H9 (cell line): ENCODE measurements around the gene TSHB. TPM values are rescaled to one million over a fixed set of nuclear protein-coding genes. Genes with fewer than 3 reads are reported as not detected.

Experiments used
- DNase-seq: peaks from one replicate; pipeline ENCODE4 v3.0.0-alpha.2; 2017
- H2AFZ ChIP-seq: one replicate; pipeline ENCODE4 v1.6.1; 2013; ENCODE audit warnings: mild to moderate bottlenecking, low read length, control low read depth, moderate library complexity
- H2AK5ac ChIP-seq: 2 replicates; pipeline ENCODE4 v1.6.1; 2013; ENCODE audit warnings: low read length, control low read depth, mixed read lengths; ENCODE audit not compliant: insufficient read length
- H2BK120ac ChIP-seq: one replicate; pipeline ENCODE4 v1.6.1; 2013; ENCODE audit warnings: low read depth, mild to moderate bottlenecking, low read length, control low read depth, inconsistent platforms; ENCODE audit not compliant: poor library complexity, severe bottlenecking
- H2BK12ac ChIP-seq: 2 replicates; pipeline ENCODE4 v1.6.1; 2013; ENCODE audit warnings: low read length, control low read depth, mixed read lengths, low read depth; ENCODE audit not compliant: insufficient read length
- H2BK15ac ChIP-seq: 2 replicates; pipeline ENCODE4 v1.6.1; 2013; ENCODE audit warnings: low read depth, low read length, control low read depth
- H2BK20ac ChIP-seq: one replicate; pipeline ENCODE4 v1.6.1; 2013; ENCODE audit warnings: low read depth, mild to moderate bottlenecking, low read length, control low read depth, inconsistent platforms; ENCODE audit not compliant: poor library complexity, severe bottlenecking
- H2BK5ac ChIP-seq: 2 replicates; pipeline ENCODE4 v1.6.1; 2013; ENCODE audit warnings: low read length, control low read depth, mixed read lengths; ENCODE audit not compliant: insufficient read length
- H3K14ac ChIP-seq: 2 replicates; pipeline ENCODE4 v1.6.1; 2013; ENCODE audit warnings: low read length, control low read depth; ENCODE audit not compliant: insufficient read depth
- H3K18ac ChIP-seq: 2 replicates; pipeline ENCODE4 v1.6.1; 2013; ENCODE audit warnings: low read depth, mild to moderate bottlenecking, mixed read lengths, low read length, control low read depth; ENCODE audit not compliant: insufficient read length
- H3K23ac ChIP-seq: 2 replicates; pipeline ENCODE4 v1.6.1; 2013; ENCODE audit warnings: low read length, control low read depth, mixed read lengths, low read depth; ENCODE audit not compliant: insufficient read length
- H3K23me2 ChIP-seq: 2 replicates; pipeline ENCODE4 v1.6.1; 2013; ENCODE audit warnings: low read depth, mild to moderate bottlenecking, mixed read lengths, low read length, control low read depth; ENCODE audit not compliant: insufficient read length, poor library complexity, severe bottlenecking
- H3K27ac ChIP-seq: 2 replicates; pipeline ENCODE4 v1.5.1; 2013; ENCODE audit warnings: low read length, control low read depth, mixed read lengths, low read depth; ENCODE audit not compliant: insufficient read length
- H3K27me3 ChIP-seq: 2 replicates; pipeline ENCODE4 v1.6.1; 2013; ENCODE audit warnings: low read length, control low read depth, inconsistent platforms; ENCODE audit not compliant: insufficient read depth
- H3K4ac ChIP-seq: 2 replicates; pipeline ENCODE4 v1.6.1; 2013; ENCODE audit warnings: low read depth, mild to moderate bottlenecking, control low read depth, inconsistent platforms, low read length, moderate library complexity
- H3K4me1 ChIP-seq: 2 replicates; pipeline ENCODE4 v1.6.1; 2013; ENCODE audit warnings: low read length, control low read depth, inconsistent platforms; ENCODE audit not compliant: insufficient read depth
- H3K4me2 ChIP-seq: 2 replicates; pipeline ENCODE4 v1.6.1; 2013; ENCODE audit warnings: low read length, control low read depth, mixed read lengths; ENCODE audit not compliant: insufficient read length, insufficient read depth
- H3K56ac ChIP-seq: 2 replicates; pipeline ENCODE4 v1.6.1; 2013; ENCODE audit warnings: low read depth, mild to moderate bottlenecking, mixed read lengths, low read length, control low read depth; ENCODE audit not compliant: insufficient read length
- H3K79me1 ChIP-seq: 2 replicates; pipeline ENCODE4 v1.6.1; 2013; ENCODE audit warnings: low read depth, mild to moderate bottlenecking, moderate library complexity, low read length, control low read depth, inconsistent platforms; ENCODE audit not compliant: insufficient read depth, poor library complexity, severe bottlenecking
- H3K79me2 ChIP-seq: 2 replicates; pipeline ENCODE4 v1.6.1; 2013; ENCODE audit warnings: low read length, control low read depth, inconsistent platforms; ENCODE audit not compliant: insufficient read depth
- H3K9ac ChIP-seq: 2 replicates; pipeline ENCODE4 v1.6.1; 2013; ENCODE audit warnings: low read length, control low read depth, mixed read lengths; ENCODE audit not compliant: insufficient read length; ENCODE audit errors: extremely low read depth
- H3K9me3 ChIP-seq: one replicate; pipeline ENCODE4 v1.6.1; 2013; ENCODE audit warnings: low read depth, low read length, inconsistent platforms; ENCODE audit not compliant: control insufficient read depth
- H3T11ph ChIP-seq: one replicate; pipeline ENCODE4 v1.6.1; 2013; ENCODE audit warnings: mild to moderate bottlenecking, low read length, control low read depth, inconsistent platforms
- H4K20me1 ChIP-seq: one replicate; pipeline ENCODE4 v1.6.1; 2013; ENCODE audit not compliant: control insufficient read depth, insufficient read length, insufficient read depth
- H4K5ac ChIP-seq: 2 replicates; pipeline ENCODE4 v1.6.1; 2013; ENCODE audit warnings: low read depth, mild to moderate bottlenecking, mixed read lengths, low read length, control low read depth; ENCODE audit not compliant: insufficient read length
- H4K8ac ChIP-seq: replicated peaks from 2 replicates; pipeline ENCODE4 v1.6.1; 2013; ENCODE audit warnings: low read length, control low read depth, mixed read lengths, low read depth; ENCODE audit not compliant: insufficient read length
- H4K91ac ChIP-seq: 2 replicates; pipeline ENCODE4 v1.6.1; 2013; ENCODE audit warnings: low read depth, mild to moderate bottlenecking, moderate library complexity, mixed read lengths, low read length, control low read depth; ENCODE audit not compliant: insufficient read length
- H3K27ac Mint-ChIP-seq, 3 experiments: 2 replicates in 2 of 3; 3 replicates in 1 of 3; pipeline ENCODE4 v1.8.0; 2020 to 2021; ENCODE audit warnings: mixed read lengths in 3 of 3, mild to moderate bottlenecking in 1 of 3, moderate library complexity in 1 of 3
- H3K27me3 Mint-ChIP-seq: 2 replicates; pipeline ENCODE4 v1.8.0; 2021; ENCODE audit warnings: low read depth, mild to moderate bottlenecking, moderate library complexity, mixed read lengths
- H3K36me3 Mint-ChIP-seq, 3 experiments: 2 replicates in 2 of 3; 3 replicates in 1 of 3; pipeline ENCODE4 v1.8.0; 2020 to 2021; ENCODE audit warnings: low read depth in 3 of 3, mixed read lengths in 3 of 3; ENCODE audit not compliant: insufficient read depth in 1 of 3
- H3K4me1 Mint-ChIP-seq, 2 experiments: 2 replicates each; pipeline ENCODE4 v1.8.0; 2020; ENCODE audit warnings: mixed read lengths in 2 of 2
- H3K4me3 Mint-ChIP-seq, 2 experiments: 2 replicates in 1 of 2; 3 replicates in 1 of 2; pipeline ENCODE4 v1.8.0; 2020 to 2021; ENCODE audit warnings: mild to moderate bottlenecking in 2 of 2, mixed read lengths in 2 of 2, moderate library complexity in 1 of 2
- H3K9me3 Mint-ChIP-seq, 2 experiments: 2 replicates in 1 of 2; 3 replicates in 1 of 2; pipeline ENCODE4 v1.8.0; 2020; ENCODE audit warnings: mild to moderate bottlenecking in 2 of 2, mixed read lengths in 2 of 2, moderate library complexity in 1 of 2
- WGBS: extraction: QIAGEN DNeasy Blood & Tissue Kit; methylation state at CpG from one replicate; pipeline ENCODE4 v1.1.7; 2013; ENCODE audit warnings: missing lambda C conversion rate, low lambda C conversion rate, mixed read lengths; ENCODE audit not compliant: insufficient read length; ENCODE audit errors: extremely low coverage; 5-methylcytosine and 5-hydroxymethylcytosine counted together
- total RNA-seq: library from RNA; stranded (reverse); gene quantifications from 2 replicates; pipeline ENCODE4 v1.2.1, GENCODE V29; 2021
- TF ChIP-seq, protein P1 (sequence below): fragments of 200-600 bp; sonication (generic); conservative IDR thresholded peaks from 3 replicates; pipeline ENCODE4 v1.8.0; 2021; ENCODE audit warnings: antibody characterized with exemption, mild to moderate bottlenecking

The TSHB gene
- total RNA-seq, 1 experiment from 2014 or later, result not detected

DNA sequence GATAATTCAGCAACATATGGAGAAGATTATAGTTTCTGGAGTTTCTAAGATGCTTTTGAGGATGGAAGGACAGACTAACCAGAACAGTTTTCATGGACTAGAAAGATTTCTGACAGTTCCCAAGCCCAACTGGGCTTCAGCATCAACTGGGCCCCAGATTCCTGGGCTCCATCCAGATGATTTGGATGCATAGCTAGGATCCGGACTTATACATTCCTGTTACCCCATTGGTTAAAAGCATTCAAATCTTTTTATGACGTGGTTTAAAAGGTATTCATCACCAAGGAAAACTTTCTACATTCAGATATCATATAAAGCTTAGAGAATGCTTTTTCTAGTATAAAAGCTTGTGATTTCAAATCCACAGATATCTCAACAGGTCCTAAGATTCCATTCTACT lies 29.7 kb downstream of the TSHB start:
- H3K4me3 Mint-ChIP-seq, result no peak overlapping the region
- H3K27me3 Mint-ChIP-seq, result no peaks in the 10 kb centered on the region
- H4K91ac ChIP-seq, result no peak overlapping the region
- TF ChIP-seq, protein P1, sequence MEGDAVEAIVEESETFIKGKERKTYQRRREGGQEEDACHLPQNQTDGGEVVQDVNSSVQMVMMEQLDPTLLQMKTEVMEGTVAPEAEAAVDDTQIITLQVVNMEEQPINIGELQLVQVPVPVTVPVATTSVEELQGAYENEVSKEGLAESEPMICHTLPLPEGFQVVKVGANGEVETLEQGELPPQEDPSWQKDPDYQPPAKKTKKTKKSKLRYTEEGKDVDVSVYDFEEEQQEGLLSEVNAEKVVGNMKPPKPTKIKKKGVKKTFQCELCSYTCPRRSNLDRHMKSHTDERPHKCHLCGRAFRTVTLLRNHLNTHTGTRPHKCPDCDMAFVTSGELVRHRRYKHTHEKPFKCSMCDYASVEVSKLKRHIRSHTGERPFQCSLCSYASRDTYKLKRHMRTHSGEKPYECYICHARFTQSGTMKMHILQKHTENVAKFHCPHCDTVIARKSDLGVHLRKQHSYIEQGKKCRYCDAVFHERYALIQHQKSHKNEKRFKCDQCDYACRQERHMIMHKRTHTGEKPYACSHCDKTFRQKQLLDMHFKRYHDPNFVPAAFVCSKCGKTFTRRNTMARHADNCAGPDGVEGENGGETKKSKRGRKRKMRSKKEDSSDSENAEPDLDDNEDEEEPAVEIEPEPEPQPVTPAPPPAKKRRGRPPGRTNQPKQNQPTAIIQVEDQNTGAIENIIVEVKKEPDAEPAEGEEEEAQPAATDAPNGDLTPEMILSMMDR, result no peak
- no peak overlapping the region for H2BK5ac ChIP-seq
- no CpG with 5 or more reads among the region's 2 CpGs for WGBS
- H3K27ac ChIP-seq, result no peak overlapping the region
- no peak overlapping the region for H3K14ac ChIP-seq
- H3K4me2 ChIP-seq, result no peak overlapping the region
- H3K4ac ChIP-seq, result no peak overlapping the region
- no peak overlapping the region for H2BK20ac ChIP-seq
- no peak overlapping the region for H4K5ac ChIP-seq
- H3K9ac ChIP-seq, result no peak overlapping the region
- H3K18ac ChIP-seq, result no peak overlapping the region
- H3K23me2 ChIP-seq, result no peaks in the 10 kb centered on the region
- H3K4me1 Mint-ChIP-seq, result peaks cover 0 to 2% of the 10 kb centered on the region in 2 experiments; a peak in 2 of 4 replicates
- no peak overlapping the region for H3T11ph ChIP-seq
- no peaks in the 10 kb centered on the region for H3K9me3 ChIP-seq
- H3K36me3 Mint-ChIP-seq, result no peaks in the 10 kb centered on the region; a peak in 1 of 7 replicates
- H4K8ac ChIP-seq, result no peak overlapping the region
- no peak overlapping the region for H2BK120ac ChIP-seq
- H3K27ac Mint-ChIP-seq, result no peak overlapping the region
- no peak overlapping the region for H3K23ac ChIP-seq
- H3K79me1 ChIP-seq, result no peaks in the 10 kb centered on the region
- no peak overlapping the region for H2BK12ac ChIP-seq
- H3K79me2 ChIP-seq, result no peaks in the 10 kb centered on the region
- H3K4me1 ChIP-seq, result peaks cover 6% of the 10 kb centered on the region
- H3K9me3 Mint-ChIP-seq, result no peaks in the 10 kb centered on the region
- H4K20me1 ChIP-seq, result no peaks in the 10 kb centered on the region
- H3K27me3 ChIP-seq, result no peaks in the 10 kb centered on the region
- H3K56ac ChIP-seq, result no peak overlapping the region
- H2AFZ ChIP-seq, result no peak overlapping the region
- no peak overlapping the region for H2AK5ac ChIP-seq
- DNase-seq, result no peak
- no peak overlapping the region for H2BK15ac ChIP-seq
